GM23338 (cell line): ENCODE data around the gene GMPPA. TPM values are rescaled to one million over a fixed set of nuclear protein-coding genes. Genes with fewer than 3 reads are reported as not detected.

Experiments used
- ATAC-seq: fragments of 200-7000 bp; cut with Tn5 transposase; 3 replicates; pipeline ENCODE4 v1.9.1; 2020
- DNase-seq: peaks from one replicate; pipeline ENCODE4 v3.0.0-alpha.2; 2015; ENCODE audit warnings: low spot score
- H2AFZ ChIP-seq: fragments of 200-600 bp; sonication (generic); 2 replicates; pipeline ENCODE4 v1.8.0; 2016; ENCODE audit warnings: antibody characterized with exemption, mild to moderate bottlenecking, moderate library complexity
- H3F3A ChIP-seq: fragments of 200-600 bp; sonication (generic); replicated peaks from 2 replicates; pipeline ENCODE4 v1.8.0; 2017; ENCODE audit warnings: antibody characterized with exemption, mixed run types, low read depth
- H3K27ac ChIP-seq: fragments of 200-600 bp; sonication (generic); 2 replicates; pipeline ENCODE4 v1.6.1; 2016; ENCODE audit warnings: low read depth
- H3K27me3 ChIP-seq: fragments of 200-600 bp; sonication (generic); 2 replicates; pipeline ENCODE4 v1.8.0; 2016; ENCODE audit warnings: mild to moderate bottlenecking, mixed run types, moderate library complexity; ENCODE audit not compliant: insufficient read depth
- H3K36me3 ChIP-seq: fragments of 200-600 bp; sonication (generic); 2 replicates; pipeline ENCODE4 v1.8.0; 2016; ENCODE audit warnings: mild to moderate bottlenecking; ENCODE audit not compliant: insufficient read depth
- H3K4me1 ChIP-seq: fragments of 200-600 bp; sonication (generic); 2 replicates; pipeline ENCODE4 v1.8.0; 2016; ENCODE audit warnings: mild to moderate bottlenecking, moderate library complexity; ENCODE audit not compliant: insufficient read depth
- H3K4me2 ChIP-seq: fragments of 200-600 bp; sonication (generic); 2 replicates; pipeline ENCODE4 v1.7.1; 2017; ENCODE audit warnings: mixed run types
- H3K4me3 ChIP-seq: fragments of 200-600 bp; sonication (generic); 2 replicates; pipeline ENCODE4 v1.6.1; 2016; ENCODE audit warnings: mixed run types
- H3K79me2 ChIP-seq: fragments of 200-600 bp; sonication (generic); replicated peaks from 2 replicates; pipeline ENCODE4 v1.8.0; 2017; ENCODE audit warnings: mild to moderate bottlenecking; ENCODE audit not compliant: insufficient read depth
- H3K9me2 ChIP-seq: fragments of 200-600 bp; sonication (generic); 2 replicates; pipeline ENCODE4 v1.8.0; 2017; ENCODE audit not compliant: insufficient read depth
- H4K20me1 ChIP-seq: fragments of 200-600 bp; sonication (generic); replicated peaks from 2 replicates; pipeline ENCODE4 v1.8.0; 2017; ENCODE audit warnings: mild to moderate bottlenecking; ENCODE audit not compliant: insufficient read depth
- H3K27ac Mint-ChIP-seq: 2 replicates; pipeline ENCODE4 v1.8.0; 2020; ENCODE audit warnings: inconsistent platforms, mild to moderate bottlenecking, moderate library complexity, mixed read lengths
- H3K27me3 Mint-ChIP-seq: 3 replicates; pipeline ENCODE4 v1.8.0; 2022; ENCODE audit warnings: low read depth, mild to moderate bottlenecking, moderate library complexity, mixed read lengths, inconsistent platforms; ENCODE audit not compliant: insufficient read depth, poor library complexity
- H3K36me3 Mint-ChIP-seq: 3 replicates; pipeline ENCODE4 v1.8.0; 2021; ENCODE audit warnings: low read depth, mild to moderate bottlenecking, inconsistent platforms, moderate library complexity, mixed read lengths
- H3K4me1 Mint-ChIP-seq: 3 replicates; pipeline ENCODE4 v1.8.0; 2020; ENCODE audit warnings: mild to moderate bottlenecking, inconsistent platforms, mixed read lengths
- H3K4me3 Mint-ChIP-seq: 3 replicates; pipeline ENCODE4 v1.8.0; 2021; ENCODE audit warnings: moderate library complexity, mild to moderate bottlenecking, inconsistent platforms, mixed read lengths
- H3K9me3 Mint-ChIP-seq: 3 replicates; pipeline ENCODE4 v1.8.0; 2020; ENCODE audit warnings: moderate library complexity, mild to moderate bottlenecking, inconsistent platforms, mixed read lengths
- CREB1 ChIP-seq: fragments of 250-450 bp; sonication (Bioruptor Pico); IDR thresholded peaks from 2 replicates; pipeline ENCODE4 v1.5.0; 2020; ENCODE audit warnings: low read depth, mild to moderate bottlenecking, moderate library complexity
- CTCF ChIP-seq, 2 experiments: fragments of 200-600 bp in 1 of 2; sonication (generic) in 1 of 2; conservative IDR thresholded peaks; 2 replicates each; pipeline versions ENCODE4 v1.5.1 to v1.6.1; 2016 to 2017; ENCODE audit warnings: antibody characterized with exemption in 2 of 2, low read depth in 2 of 2, mild to moderate bottlenecking in 2 of 2, moderate library complexity in 1 of 2
- EZH2 ChIP-seq: fragments of 200-600 bp; sonication (generic); IDR thresholded peaks from one replicate; pipeline ENCODE4 v1.8.0; 2017; ENCODE audit warnings: antibody characterized with exemption, mild to moderate bottlenecking, low read depth; ENCODE audit not compliant: unreplicated experiment
- EZH2phosphoT487 ChIP-seq: fragments of 200-600 bp; sonication (generic); IDR thresholded peaks from one replicate; pipeline ENCODE4 v1.8.1; 2018; ENCODE audit warnings: antibody characterized with exemption; ENCODE audit not compliant: unreplicated experiment
- JUNB ChIP-seq: IDR thresholded peaks from one replicate; pipeline ENCODE4 v1.6.1; 2016; ENCODE audit warnings: antibody characterized with exemption; ENCODE audit not compliant: unreplicated experiment
- NANOG ChIP-seq: IDR thresholded peaks from 2 replicates; pipeline ENCODE4 v1.6.1; 2016; ENCODE audit warnings: antibody characterized with exemption, borderline replicate concordance
- POLR2AphosphoS5 ChIP-seq: IDR thresholded peaks from 2 replicates; pipeline ENCODE4 v1.6.1; 2016; ENCODE audit warnings: antibody characterized with exemption, low read depth
- STAT1 ChIP-seq: IDR thresholded peaks from one replicate; pipeline ENCODE4 v1.6.1; 2016; ENCODE audit warnings: antibody characterized with exemption; ENCODE audit not compliant: unreplicated experiment
- ZNF114 ChIP-seq: fragments of 250-450 bp; sonication (Bioruptor Pico); IDR thresholded peaks from 2 replicates; pipeline ENCODE4 v1.5.0; 2020; ENCODE audit warnings: mild to moderate bottlenecking, moderate library complexity
- ZNF331 ChIP-seq: fragments of 250-450 bp; sonication (Bioruptor Pico); IDR thresholded peaks from 2 replicates; pipeline ENCODE4 v1.5.0; 2020; ENCODE audit warnings: low read depth, mild to moderate bottlenecking, moderate library complexity
- polyA plus RNA-seq: library from polyadenylated mRNA; unstranded; fragments of >200 nt; fragmentation: Nextera tagmentation; extraction: Ambion mirVana; gene quantifications from 2 replicates; pipeline ENCODE4 v1.2.1, GENCODE V29; 2016
- total RNA-seq: library from RNA; depleted of rRNA; stranded (reverse); fragments of >200 nt; shearing (Covaris generic); gene quantifications from 2 replicates; pipeline ENCODE4 v1.2.3, GENCODE V29; 2014
- TF ChIP-seq, protein P1 (sequence below): IDR thresholded peaks from 2 replicates; pipeline ENCODE4 v1.6.1; 2016; ENCODE audit warnings: antibody characterized with exemption
- TF ChIP-seq, protein P2 (sequence below): fragments of 250-450 bp; sonication (Bioruptor Pico); IDR thresholded peaks from 2 replicates; pipeline ENCODE4 v1.5.0; 2020; ENCODE audit warnings: mild to moderate bottlenecking, moderate library complexity
- TF ChIP-seq, protein P3 (sequence below): IDR thresholded peaks from one replicate; pipeline ENCODE4 v1.6.1; 2018; ENCODE audit warnings: antibody characterized with exemption; ENCODE audit not compliant: unreplicated experiment

The GMPPA gene
- total and polyA plus RNA-seq, 2 experiments from 2014 or later, result 27.0 to 33.8 TPM

DNA sequence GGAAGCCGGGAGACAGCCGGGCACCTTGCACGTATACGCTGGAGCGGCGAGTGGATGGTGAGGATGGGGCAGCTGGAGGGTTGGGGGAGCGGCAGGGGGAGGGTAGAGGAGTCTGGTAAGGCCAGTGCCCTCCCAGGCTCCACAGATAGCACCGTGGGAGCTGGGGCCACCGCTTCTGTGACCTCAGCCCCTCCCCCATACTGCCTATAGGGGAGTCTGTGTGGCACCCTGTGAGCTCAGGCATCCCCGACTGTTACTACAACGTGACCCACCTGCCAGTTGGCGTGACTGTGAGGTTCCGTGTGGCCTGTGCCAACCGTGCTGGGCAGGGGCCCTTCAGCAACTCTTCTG, 9.9 kb upstream of the GMPPA start:
- no peaks in the 10 kb centered on the region for H3K36me3 ChIP-seq
- H3K4me2 ChIP-seq, result no peak overlapping the region
- H3K4me3 Mint-ChIP-seq, result no peak overlapping the region
- no peaks in the 10 kb centered on the region; the same call in 2 of the 3 replicates for H3K36me3 Mint-ChIP-seq
- H3K9me3 Mint-ChIP-seq, result no peaks in the 10 kb centered on the region; the same call in 2 of the 3 replicates
- H3K27me3 ChIP-seq, result peaks cover 51% of the 10 kb centered on the region
- H4K20me1 ChIP-seq, result no peaks in the 10 kb centered on the region
- H3K27ac ChIP-seq, result no peak overlapping the region
- no peak overlapping the region for H2AFZ ChIP-seq
- H3K27ac Mint-ChIP-seq, result no peak overlapping the region
- H3F3A ChIP-seq, result 0 out of 2 replicates have a peak, but pooled peaks cover 9% of the 10 kb centered on the region
- H3K4me1 Mint-ChIP-seq, result peaks cover 43% of the 10 kb centered on the region
- TF ChIP-seq, protein P1, sequence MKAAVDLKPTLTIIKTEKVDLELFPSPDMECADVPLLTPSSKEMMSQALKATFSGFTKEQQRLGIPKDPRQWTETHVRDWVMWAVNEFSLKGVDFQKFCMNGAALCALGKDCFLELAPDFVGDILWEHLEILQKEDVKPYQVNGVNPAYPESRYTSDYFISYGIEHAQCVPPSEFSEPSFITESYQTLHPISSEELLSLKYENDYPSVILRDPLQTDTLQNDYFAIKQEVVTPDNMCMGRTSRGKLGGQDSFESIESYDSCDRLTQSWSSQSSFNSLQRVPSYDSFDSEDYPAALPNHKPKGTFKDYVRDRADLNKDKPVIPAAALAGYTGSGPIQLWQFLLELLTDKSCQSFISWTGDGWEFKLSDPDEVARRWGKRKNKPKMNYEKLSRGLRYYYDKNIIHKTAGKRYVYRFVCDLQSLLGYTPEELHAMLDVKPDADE, result no peak
- TF ChIP-seq EZH2, result no peak
- TF ChIP-seq, protein P2, sequence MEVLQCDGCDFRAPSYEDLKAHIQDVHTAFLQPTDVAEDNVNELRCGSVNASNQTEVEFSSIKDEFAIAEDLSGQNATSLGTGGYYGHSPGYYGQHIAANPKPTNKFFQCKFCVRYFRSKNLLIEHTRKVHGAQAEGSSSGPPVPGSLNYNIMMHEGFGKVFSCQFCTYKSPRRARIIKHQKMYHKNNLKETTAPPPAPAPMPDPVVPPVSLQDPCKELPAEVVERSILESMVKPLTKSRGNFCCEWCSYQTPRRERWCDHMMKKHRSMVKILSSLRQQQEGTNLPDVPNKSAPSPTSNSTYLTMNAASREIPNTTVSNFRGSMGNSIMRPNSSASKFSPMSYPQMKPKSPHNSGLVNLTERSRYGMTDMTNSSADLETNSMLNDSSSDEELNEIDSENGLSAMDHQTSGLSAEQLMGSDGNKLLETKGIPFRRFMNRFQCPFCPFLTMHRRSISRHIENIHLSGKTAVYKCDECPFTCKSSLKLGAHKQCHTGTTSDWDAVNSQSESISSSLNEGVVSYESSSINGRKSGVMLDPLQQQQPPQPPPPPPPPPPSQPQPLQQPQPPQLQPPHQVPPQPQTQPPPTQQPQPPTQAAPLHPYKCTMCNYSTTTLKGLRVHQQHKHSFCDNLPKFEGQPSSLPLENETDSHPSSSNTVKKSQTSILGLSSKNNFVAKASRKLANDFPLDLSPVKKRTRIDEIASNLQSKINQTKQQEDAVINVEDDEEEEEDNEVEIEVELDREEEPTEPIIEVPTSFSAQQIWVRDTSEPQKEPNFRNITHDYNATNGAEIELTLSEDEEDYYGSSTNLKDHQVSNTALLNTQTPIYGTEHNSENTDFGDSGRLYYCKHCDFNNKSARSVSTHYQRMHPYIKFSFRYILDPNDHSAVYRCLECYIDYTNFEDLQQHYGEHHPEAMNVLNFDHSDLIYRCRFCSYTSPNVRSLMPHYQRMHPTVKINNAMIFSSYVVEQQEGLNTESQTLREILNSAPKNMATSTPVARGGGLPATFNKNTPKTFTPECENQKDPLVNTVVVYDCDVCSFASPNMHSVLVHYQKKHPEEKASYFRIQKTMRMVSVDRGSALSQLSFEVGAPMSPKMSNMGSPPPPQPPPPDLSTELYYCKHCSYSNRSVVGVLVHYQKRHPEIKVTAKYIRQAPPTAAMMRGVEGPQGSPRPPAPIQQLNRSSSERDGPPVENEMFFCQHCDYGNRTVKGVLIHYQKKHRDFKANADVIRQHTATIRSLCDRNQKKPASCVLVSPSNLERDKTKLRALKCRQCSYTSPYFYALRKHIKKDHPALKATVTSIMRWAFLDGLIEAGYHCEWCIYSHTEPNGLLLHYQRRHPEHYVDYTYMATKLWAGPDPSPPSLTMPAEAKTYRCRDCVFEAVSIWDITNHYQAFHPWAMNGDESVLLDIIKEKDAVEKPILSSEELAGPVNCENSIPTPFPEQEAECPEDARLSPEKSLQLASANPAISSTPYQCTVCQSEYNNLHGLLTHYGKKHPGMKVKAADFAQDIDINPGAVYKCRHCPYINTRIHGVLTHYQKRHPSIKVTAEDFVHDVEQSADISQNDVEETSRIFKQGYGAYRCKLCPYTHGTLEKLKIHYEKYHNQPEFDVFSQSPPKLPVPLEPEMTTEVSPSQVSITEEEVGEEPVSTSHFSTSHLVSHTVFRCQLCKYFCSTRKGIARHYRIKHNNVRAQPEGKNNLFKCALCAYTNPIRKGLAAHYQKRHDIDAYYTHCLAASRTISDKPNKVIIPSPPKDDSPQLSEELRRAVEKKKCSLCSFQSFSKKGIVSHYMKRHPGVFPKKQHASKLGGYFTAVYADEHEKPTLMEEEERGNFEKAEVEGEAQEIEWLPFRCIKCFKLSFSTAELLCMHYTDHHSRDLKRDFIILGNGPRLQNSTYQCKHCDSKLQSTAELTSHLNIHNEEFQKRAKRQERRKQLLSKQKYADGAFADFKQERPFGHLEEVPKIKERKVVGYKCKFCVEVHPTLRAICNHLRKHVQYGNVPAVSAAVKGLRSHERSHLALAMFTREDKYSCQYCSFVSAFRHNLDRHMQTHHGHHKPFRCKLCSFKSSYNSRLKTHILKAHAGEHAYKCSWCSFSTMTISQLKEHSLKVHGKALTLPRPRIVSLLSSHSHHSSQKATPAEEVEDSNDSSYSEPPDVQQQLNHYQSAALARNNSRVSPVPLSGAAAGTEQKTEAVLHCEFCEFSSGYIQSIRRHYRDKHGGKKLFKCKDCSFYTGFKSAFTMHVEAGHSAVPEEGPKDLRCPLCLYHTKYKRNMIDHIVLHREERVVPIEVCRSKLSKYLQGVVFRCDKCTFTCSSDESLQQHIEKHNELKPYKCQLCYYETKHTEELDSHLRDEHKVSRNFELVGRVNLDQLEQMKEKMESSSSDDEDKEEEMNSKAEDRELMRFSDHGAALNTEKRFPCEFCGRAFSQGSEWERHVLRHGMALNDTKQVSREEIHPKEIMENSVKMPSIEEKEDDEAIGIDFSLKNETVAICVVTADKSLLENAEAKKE, result no peak
- no peak for TF ChIP-seq CREB1 (CRISPR knock-in tag)
- TF ChIP-seq, protein P3, sequence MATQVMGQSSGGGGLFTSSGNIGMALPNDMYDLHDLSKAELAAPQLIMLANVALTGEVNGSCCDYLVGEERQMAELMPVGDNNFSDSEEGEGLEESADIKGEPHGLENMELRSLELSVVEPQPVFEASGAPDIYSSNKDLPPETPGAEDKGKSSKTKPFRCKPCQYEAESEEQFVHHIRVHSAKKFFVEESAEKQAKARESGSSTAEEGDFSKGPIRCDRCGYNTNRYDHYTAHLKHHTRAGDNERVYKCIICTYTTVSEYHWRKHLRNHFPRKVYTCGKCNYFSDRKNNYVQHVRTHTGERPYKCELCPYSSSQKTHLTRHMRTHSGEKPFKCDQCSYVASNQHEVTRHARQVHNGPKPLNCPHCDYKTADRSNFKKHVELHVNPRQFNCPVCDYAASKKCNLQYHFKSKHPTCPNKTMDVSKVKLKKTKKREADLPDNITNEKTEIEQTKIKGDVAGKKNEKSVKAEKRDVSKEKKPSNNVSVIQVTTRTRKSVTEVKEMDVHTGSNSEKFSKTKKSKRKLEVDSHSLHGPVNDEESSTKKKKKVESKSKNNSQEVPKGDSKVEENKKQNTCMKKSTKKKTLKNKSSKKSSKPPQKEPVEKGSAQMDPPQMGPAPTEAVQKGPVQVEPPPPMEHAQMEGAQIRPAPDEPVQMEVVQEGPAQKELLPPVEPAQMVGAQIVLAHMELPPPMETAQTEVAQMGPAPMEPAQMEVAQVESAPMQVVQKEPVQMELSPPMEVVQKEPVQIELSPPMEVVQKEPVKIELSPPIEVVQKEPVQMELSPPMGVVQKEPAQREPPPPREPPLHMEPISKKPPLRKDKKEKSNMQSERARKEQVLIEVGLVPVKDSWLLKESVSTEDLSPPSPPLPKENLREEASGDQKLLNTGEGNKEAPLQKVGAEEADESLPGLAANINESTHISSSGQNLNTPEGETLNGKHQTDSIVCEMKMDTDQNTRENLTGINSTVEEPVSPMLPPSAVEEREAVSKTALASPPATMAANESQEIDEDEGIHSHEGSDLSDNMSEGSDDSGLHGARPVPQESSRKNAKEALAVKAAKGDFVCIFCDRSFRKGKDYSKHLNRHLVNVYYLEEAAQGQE, result no peak
- TF ChIP-seq ZNF114 (CRISPR knock-in tag), result no peak
- TF ChIP-seq POLR2AphosphoS5, result no peak
- no peak for TF ChIP-seq JUNB
- TF ChIP-seq EZH2phosphoT487, result no peak
- no peak for TF ChIP-seq NANOG
- no peak for TF ChIP-seq CTCF (conservative IDR thresholded peaks at IDR 0.05; ENCODE audit: low read depth in 2 of 2)
- TF ChIP-seq ZNF331, result no peak
- TF ChIP-seq STAT1, result no peak
- DNase-seq (no peak), ATAC-seq (no peak)
- H3K27me3 Mint-ChIP-seq, result peaks cover 34% of the 10 kb centered on the region
- H3K79me2 ChIP-seq, result no peaks in the 10 kb centered on the region
- no peaks in the 10 kb centered on the region for H3K9me2 ChIP-seq
- no peak overlapping the region for H3K4me3 ChIP-seq
- peaks cover 26% of the 10 kb centered on the region for H3K4me1 ChIP-seq
